ENCODE measurements around the gene VSNL1.

Gene VSNL1

GRCh38 chr2:17616405-17616804 is 75.9 kb downstream of the VSNL1 start:
- DNase-seq = no peak

DNA sequence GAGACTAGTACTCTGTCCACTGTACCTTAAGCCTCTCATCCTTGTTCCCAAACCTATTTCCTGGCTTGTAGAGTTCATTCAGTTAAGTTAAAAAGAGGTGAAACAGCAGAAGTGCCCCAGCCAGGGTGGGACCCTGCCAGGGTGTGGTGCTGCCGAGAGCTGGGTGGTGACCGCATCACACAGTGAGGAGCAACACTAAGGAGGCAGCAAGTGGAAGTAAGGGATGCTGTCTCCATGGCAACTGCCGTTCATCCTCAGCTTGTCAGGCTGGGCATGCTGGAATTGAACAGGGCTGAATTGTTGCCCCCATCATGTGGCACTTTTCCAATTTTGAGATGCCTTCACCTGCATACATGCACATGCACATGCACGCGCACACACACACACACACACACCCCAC is 77.0 kb downstream of the VSNL1 start:
- no peak for DNase-seq

DNA sequence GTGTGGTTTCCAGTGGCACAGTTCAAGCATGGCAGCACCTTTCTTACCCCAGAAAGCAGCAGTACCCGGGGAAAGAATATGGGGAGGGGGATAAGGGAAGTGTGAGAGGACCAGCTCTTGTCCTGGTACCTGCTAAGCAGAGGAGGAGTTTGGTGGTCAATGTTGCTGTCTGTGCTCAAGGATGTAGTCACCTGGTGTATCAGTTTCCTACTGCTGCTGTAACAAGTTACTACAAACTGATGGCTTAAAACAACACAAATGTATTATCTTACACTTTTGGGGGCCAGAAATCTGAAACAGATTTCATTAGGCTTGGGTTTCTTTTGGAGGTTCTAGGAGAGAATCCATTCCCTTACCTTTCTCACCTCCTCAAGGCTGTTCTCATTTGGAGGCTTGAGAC is 77.5 kb downstream of the VSNL1 start:
- DNase-seq = no peak

DNA sequence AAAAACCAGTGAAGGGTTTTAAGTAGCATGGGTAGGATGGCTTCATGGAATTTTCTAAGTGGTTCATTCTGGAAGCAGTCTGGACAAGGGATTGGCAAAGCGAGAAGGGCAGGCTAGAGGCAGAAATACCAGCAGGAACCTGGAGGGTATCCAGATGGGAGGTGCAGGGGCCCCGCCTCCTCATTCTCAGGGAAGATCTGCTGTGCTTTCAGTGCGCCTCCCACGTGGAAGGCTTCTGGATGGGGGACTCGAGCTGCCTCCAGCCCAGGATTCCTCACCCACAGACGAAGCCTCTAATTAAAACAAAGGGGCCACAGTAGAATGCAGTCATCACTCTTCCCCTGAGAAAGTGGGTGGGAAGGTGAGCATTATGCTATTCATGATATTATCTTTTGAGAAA is 79.8 kb downstream of the VSNL1 start:
- DNase-seq = no peak

DNA sequence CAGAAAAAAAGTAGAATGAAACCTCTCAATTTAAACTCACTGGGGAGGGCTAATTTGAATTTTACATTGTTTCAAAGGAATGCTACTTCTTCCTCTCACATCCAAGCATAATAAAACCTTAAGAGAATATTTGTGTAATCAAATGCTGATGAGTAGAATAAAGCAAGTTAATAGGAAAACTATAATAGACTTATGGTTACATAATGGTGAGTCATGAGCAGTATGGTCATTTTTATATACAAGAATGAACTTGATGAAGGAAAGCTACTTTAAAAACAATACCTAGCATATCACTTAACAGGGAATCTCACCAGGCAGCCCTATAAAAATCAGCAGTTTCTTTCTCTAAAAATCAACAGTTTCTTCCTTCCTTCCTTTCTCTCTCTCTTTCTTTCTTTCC is 80.3 kb downstream of the VSNL1 start:
- no peak for DNase-seq

DNA sequence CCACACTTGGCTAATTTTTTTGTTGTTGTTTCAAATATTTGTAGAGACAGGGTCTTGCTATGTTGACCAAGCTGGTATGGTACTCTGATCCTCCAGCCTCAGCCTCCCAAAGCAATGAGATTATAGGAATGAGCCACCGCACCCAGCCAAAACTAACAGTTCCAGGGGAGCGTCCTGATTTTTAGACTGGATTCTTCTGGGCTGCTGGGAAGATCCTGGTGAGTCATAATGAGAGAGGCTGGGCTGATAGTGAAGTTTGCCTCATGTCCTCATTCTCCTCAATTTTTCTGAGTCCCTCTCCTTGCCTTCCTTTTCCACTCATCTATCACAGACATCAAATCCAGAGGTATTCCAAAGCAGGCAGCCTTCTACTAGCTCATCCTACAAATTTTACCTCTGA is 81.3 kb downstream of the VSNL1 start:
- no peak for DNase-seq

DNA sequence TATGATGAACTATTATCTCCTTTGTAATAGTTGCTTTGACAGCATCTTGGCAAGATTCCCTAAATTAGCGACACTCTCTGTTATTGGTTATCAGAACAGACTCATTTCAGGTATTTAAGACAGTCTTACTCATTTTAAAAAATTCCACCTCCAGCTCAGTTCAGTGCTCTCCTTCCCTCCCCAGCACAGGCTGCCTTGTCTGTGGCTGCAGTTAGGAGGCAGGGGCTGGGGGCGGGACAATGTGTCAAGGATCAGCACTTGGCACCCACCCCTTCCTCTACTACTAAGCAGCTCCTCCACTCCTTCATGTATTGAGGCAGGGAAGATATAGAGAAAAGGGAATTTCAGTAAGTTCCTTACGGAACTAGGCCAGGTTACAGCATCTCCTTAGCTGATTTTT is 85.0 kb downstream of the VSNL1 start:
- no peak for DNase-seq

DNA sequence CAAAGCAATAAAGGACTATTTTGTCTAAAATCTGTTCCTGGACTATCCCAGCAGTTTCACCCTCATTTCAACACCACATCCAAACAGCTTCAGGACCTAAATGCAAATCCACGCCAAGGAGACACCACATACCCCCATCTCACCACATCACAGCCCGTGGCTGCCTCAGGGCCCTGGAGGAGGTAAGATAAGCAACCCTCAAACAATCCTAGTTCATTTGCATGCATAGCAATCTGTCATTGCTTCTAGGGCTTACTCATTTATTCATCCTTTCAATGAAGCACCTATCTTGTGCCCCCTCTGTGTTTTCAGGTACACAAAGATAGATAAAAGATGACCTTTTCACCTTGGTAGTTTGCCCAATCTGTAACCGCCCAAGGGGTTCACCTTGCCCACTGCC is 86.5 kb downstream of the VSNL1 start:
- no peak for DNase-seq

GRCh38 chr2:17627434-17627833 is 86.9 kb downstream of the VSNL1 start:
- no peak for DNase-seq

DNA sequence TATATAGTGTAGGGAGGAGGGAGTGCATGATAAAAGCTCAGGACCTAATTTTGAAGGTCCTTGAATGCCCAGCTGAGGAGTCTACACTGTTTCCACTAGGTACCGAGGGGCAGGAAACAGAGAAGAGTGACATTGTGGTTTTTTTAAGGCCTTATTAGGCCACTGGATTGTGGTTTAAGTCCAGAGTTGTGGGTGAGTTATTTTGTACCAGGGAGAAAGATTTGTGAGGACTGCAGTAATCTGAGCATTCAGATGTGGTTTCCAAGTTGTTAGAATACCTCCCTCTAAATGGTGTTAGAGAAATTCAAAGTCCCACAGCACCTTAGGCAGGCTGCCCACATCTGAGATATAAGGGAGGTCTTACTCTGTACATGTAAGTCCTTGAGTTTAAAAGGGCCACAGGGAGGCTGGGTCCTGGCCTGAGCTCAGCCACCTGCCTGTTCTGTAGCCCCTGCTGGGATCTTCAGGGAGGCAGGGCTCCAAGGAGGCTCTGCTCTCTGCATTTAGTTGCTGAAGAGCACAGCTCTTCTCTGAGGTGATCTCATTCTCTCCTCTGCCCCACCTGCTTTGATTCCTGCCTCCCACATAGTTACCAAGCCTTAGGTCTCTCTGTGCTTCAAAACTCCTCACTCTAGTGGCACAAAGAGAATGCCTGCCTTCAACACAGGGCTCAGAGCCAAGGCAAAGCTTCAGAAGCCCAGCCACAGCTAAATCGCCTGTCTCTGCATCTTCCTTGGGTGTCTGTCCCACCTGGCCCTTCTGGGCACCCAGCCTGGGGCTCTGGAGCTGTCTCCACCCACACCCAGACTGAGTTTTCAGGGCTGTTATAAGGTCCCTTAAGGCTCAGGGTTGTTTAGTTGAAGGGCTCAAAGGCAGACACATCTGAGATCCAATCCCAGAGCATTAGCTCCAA is 88.1 kb downstream of the VSNL1 start:
- DNase-seq = no peak

GRCh38 chr2:17630089-17630488 is 89.6 kb downstream of the VSNL1 start:
- DNase-seq = no peak

DNA sequence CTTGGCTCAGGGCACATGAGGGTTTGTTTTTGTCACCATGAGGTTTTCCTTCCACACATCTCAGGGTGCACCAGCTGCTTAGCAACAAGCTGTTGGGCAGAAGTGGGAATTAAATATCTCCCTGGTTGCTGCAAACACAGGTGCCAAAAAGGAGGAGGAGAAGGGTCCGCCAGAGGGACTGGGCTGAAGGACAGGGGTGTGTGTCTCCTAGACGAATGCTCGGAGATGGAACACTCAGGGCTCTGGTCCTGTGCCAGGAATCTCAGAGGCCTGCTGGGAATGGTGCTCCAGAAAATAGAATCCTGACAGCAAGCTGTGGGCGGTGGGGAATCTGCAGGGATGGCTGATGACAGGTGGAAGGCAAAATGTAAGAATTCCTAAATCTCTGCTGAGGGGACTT is 94.5 kb downstream of the VSNL1 start:
- DNase-seq = no peak

DNA sequence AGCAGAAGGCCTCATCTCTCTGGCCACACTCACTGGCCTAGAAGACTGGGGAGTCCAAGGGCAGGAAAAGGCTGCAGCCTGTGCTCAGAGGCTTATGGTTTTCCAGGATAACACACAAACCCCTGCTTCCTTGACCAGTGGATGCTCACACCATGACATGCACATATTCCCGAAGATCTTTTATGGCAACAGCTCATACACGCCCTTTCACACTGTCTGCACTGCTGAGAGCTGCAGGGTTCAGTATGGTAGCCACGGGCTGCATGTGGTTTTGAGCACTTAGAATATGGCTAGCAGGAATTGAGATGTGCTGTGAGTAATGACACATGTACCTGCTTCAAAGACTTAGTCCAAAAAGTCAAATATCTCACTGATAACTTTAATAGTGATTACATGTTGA is 95.8 kb downstream of the VSNL1 start:
- no peak for DNase-seq

GRCh38 chr2:17637131-17637906 is 96.8 kb downstream of the VSNL1 start:
- no peak for DNase-seq

GRCh38 chr2:17638196-17638743 is 97.8 kb downstream of the VSNL1 start:
- DNase-seq = no peak

DNA sequence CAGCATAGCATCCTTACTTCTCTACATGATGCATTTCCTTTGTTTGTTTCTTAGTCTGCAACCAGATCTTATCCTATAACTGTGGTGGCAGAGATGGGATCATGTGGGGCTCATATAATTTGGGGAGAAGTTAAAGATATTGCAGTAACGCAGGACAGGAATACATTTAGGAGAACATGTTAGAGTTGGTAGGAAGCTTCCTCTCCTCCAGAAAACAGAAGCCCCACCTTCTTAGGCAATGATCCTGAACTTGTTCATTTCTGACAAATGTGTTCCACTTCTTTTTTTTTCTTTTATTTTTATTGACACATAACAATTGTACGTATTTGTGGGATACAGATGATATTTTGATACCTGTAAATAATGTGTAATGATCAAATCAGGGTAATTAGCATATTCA is 99.9 kb downstream of the VSNL1 start:
- DNase-seq = no peak

DNA sequence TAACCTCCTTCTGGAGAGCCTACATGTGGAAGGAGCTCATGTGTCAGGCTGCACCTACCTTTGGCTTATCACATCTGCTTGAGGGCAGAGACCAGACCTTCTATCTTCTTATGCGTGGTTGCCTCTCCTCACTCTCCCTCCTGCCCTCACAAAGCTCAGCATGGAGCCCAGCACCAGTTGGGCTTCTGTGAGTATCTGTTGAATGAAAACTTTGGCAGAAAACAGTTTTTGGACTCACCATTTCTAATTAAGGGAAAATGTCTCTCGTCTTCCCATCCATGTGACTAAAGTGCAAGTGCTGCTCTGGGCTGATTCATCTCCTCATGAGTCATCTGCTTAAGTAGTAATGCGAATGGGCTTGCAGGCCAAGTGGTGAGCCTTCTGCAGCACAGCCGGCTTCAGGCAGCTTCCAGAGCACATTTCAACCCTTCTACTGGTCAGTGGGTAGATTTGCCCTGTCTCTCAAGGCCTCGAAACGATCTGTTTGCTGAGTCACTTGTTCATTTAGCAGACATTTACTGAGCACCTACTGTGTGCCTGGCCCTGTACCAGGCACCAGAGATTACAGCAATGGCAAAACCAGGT is 102.6 kb downstream of the VSNL1 start:
- DNase-seq = no peak

DNA sequence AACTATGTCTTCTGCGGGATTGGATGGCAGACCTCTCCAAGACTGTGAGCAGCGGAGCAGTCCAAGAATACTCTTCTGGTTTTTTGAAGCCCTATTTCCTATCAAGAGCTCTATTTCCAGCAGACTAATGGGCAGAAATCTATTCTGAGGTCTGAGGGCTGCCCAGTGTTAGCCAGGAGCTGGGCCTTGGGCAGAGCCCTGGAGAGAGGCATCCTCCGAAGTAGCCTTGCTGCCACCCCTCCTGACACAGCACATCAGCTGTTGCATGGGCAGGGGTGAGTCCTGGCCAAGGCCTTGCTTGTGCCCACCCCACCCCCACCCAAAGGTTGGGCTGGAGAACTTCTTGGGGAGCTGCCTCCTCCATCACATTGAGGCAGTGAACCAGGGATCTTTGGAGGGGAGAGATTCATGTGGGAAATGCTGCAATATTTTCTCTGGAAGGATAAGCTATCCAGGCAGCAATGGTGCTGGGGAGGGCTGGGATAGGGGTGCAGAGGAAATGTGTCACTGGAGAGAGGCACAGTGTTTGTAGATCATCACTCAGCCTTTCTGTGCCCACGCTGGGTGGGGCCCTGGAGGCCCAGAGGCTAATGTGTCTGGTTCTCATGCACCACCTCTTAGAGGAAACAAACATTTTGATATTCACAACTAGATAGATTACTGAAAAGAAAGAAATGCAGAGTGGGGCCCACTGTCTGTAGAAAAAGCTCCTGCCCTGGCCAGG is 104.7 kb downstream of the VSNL1 start:
- no peak for DNase-seq

DNA sequence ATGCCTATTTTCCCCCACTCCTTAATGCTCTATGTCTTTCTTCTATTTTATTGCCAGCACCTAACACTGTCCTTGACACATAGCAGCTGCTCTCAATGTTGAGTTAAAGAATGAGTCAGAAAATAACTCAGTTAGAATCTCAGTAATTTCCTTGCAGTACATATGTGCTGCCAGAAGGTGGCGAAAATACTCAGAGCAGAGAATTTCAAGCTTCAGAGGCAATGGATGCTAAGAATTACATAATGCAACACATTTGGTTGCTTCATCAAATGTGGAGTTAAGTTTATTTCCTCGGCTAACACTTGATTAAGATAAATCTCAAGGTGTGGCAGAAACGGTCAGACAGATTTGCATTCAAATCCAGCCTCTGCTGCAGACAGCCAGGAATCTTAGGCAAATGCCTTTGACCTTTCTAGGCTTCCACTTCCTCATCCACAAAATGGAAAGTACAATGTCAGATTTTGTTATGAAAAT is 105.6 kb downstream of the VSNL1 start:
- peak; percentile 29 for DNase-seq

- no peak for DNase-seq
Measured at GRCh38 chr2:17646838-17647701, 106.6 kb downstream of the VSNL1 start.

- no peak for DNase-seq
Measured at GRCh38 chr2:17648581-17648980, 108.1 kb downstream of the VSNL1 start.

GRCh38 chr2:17649026-17649425 is 108.5 kb downstream of the VSNL1 start:
- DNase-seq = no peak

Data from activated T-cell treated with anti-CD3 and anti-CD28 coated beads for 4 hours (primary cell).